A549 (cell line): ENCODE data around the gene PSMC3.

Experiments
- HDAC2 ChIP-seq: fragments of 200-600 bp; sonication (generic); IDR thresholded peaks from 2 replicates; pipeline ENCODE4 v1.6.1; 2016
- HOXB13 ChIP-seq: fragments of 250-450 bp; sonication (Bioruptor Pico); IDR thresholded peaks from 2 replicates; pipeline ENCODE4 v1.5.0; 2020; ENCODE audit warnings: low read depth, mild to moderate bottlenecking, moderate library complexity
- SREBF2 ChIP-seq: fragments of 450-650 bp; IDR thresholded peaks from 2 replicates; pipeline ENCODE4 v1.6.1; 2014; ENCODE audit warnings: mild to moderate bottlenecking, moderate library complexity
- TF ChIP-seq, protein P1 (sequence below): fragments of >200 bp; sonication (Bioruptor Twin); formaldehyde crosslinking; IDR thresholded peaks from 3 replicates; pipeline ENCODE4 v1.5.1; 2016

DNA sequence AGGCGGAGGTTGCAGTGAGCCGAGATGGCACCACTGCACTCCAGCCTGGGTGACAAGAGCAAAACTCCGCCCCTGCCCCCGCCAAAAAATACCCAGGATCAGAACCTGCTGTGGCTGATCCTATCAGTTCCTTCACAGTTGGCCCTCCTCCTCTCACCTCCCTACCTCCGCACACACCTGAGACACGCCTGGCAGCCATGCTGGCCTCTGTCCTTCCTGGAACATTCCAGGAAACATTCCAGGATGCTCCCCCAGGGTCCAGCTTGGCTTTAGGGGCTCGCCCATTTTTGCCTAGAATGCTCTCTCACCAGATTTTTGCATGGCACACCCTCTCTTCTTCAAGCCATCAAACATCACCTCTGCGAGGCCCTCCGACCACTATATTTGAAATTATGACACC lies 20.6 kb upstream of the PSMC3 start:
- no peak for TF ChIP-seq SREBF2
- TF ChIP-seq HOXB13 (CRISPR knock-in tag), result no peak
- TF ChIP-seq HDAC2, result no peak
- TF ChIP-seq, protein P1, sequence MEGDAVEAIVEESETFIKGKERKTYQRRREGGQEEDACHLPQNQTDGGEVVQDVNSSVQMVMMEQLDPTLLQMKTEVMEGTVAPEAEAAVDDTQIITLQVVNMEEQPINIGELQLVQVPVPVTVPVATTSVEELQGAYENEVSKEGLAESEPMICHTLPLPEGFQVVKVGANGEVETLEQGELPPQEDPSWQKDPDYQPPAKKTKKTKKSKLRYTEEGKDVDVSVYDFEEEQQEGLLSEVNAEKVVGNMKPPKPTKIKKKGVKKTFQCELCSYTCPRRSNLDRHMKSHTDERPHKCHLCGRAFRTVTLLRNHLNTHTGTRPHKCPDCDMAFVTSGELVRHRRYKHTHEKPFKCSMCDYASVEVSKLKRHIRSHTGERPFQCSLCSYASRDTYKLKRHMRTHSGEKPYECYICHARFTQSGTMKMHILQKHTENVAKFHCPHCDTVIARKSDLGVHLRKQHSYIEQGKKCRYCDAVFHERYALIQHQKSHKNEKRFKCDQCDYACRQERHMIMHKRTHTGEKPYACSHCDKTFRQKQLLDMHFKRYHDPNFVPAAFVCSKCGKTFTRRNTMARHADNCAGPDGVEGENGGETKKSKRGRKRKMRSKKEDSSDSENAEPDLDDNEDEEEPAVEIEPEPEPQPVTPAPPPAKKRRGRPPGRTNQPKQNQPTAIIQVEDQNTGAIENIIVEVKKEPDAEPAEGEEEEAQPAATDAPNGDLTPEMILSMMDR, result no peak
